ENCODE measurements around the gene MRTFB. TPM values are rescaled to one million over a fixed set of nuclear protein-coding genes. Genes with fewer than 3 reads are reported as not detected.

Gene MRTFB
- total RNA-seq, 1 experiment from 2014 or later, result 12.7 TPM

DNA sequence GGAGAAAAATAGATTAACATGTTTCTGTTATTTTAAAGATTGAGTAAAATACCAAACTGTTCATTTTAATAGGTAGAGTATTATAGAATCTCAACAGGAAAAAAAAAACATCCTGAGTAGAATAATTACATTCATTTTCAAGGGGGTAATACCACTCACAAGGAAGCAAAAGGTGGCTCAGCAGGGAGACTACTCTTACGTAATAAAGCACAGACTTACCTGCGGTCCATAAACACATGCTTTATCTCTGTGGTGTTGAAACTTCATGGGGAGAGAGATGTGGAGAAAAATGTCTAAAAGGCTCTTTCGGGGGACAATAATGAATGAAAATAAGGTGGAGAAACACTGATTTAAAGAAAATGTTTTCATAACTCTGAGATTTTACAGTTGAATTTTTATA is 171.7 kb downstream of the MRTFB start:
- no peak overlapping the region for H3K27ac ChIP-seq (ENCODE audit: low read length)
- H4K20me1 ChIP-seq (ENCODE audit: low read length), result no peaks in the 10 kb centered on the region
- no peak for DNase-seq
- TF ChIP-seq EZH2 (IDR thresholded peaks at IDR 0.05; ENCODE audit: low read length, unreplicated experiment) (no peak), EZH2phosphoT487 (IDR thresholded peaks at IDR 0.05; ENCODE audit: borderline replicate concordance, low read length) (no peak)
- TF ChIP-seq, protein P1, sequence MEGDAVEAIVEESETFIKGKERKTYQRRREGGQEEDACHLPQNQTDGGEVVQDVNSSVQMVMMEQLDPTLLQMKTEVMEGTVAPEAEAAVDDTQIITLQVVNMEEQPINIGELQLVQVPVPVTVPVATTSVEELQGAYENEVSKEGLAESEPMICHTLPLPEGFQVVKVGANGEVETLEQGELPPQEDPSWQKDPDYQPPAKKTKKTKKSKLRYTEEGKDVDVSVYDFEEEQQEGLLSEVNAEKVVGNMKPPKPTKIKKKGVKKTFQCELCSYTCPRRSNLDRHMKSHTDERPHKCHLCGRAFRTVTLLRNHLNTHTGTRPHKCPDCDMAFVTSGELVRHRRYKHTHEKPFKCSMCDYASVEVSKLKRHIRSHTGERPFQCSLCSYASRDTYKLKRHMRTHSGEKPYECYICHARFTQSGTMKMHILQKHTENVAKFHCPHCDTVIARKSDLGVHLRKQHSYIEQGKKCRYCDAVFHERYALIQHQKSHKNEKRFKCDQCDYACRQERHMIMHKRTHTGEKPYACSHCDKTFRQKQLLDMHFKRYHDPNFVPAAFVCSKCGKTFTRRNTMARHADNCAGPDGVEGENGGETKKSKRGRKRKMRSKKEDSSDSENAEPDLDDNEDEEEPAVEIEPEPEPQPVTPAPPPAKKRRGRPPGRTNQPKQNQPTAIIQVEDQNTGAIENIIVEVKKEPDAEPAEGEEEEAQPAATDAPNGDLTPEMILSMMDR (conservative IDR thresholded peaks at IDR 0.05; ENCODE audit: low read depth, low read length), result no peak
- no peaks in the 10 kb centered on the region for H3K27me3 ChIP-seq (ENCODE audit: low read length)
- no peaks in the 10 kb centered on the region for H3K79me2 ChIP-seq (ENCODE audit: low read length)
- no peaks in the 10 kb centered on the region; the same call in none of the 2 replicates for H3K36me3 ChIP-seq (ENCODE audit: low read depth, low read length)
- BruUV-seq (replicated peaks), result no TSS peak
- intact Hi-C loops (cut with micrococcal nuclease), result no loop called here
- no peak overlapping the region for H2AFZ ChIP-seq (ENCODE audit: low read length)
- no peak overlapping the region for H3K4me2 ChIP-seq (ENCODE audit: low read length)
- H3K4me3 ChIP-seq (ENCODE audit: low read length), result no peak overlapping the region
- H3K9me3 ChIP-seq (ENCODE audit: low read length), result no peaks in the 10 kb centered on the region
- POLR2A ChIA-PET (ENCODE audit: unreplicated experiment), result no interaction called here
- H3F3A ChIP-seq (ENCODE audit: low read length, unreplicated experiment), result no peaks in the 10 kb centered on the region
- ATAC-seq, result no peak
- H3K9ac ChIP-seq (ENCODE audit: low read length), result no peak overlapping the region
- H3K9me2 ChIP-seq (replicated peaks; ENCODE audit: low read length), result no peaks in the 10 kb centered on the region
- H3K4me1 ChIP-seq (ENCODE audit: insufficient read depth, low read length), result no peaks in the 10 kb centered on the region
- CTCF ChIA-PET, result no interaction called here

DNA sequence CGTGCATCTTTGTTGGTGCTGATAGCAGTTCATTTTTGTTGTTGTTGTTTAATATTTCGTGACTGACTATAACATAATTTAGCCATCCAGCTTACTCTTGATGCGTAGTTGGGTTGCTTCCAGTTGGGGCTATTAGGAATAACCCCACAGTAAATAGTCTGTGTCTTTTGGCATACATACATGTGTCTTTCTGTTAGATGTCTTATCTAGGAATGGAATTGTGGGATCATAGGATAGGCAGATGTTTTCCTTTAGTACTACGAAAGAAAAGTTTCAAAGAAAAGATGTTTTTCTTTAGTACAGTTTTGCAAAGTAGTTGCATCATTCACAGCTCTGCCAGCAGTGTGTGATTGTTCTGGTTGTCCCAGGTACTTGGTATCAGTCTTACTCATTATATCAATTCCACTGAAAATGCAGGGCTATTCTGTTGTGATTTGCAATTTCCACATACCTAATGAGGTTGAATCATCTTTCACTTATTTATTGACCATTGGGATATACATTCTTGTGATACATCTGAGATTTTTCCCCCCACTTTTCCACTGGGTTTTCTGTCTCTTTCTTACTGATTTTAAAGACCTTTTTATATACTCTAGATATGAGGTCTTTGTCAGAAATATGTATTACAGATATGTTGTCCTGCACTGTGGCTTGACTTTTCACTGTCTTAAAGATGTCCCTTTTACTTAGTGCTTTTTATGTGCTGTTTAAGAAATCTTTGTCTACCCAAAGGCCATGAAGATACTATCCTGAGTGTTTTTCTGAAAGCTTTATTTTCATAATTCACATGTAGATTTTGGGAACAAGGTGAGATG is 173.3 kb downstream of the MRTFB start:
- H3K4me3 ChIP-seq (ENCODE audit: low read length), result no peak overlapping the region
- POLR2A ChIA-PET (ENCODE audit: unreplicated experiment), result no interaction called here

More for the DNA sequence above, 173.3 kb downstream of the MRTFB start:
- no peak for TF ChIP-seq EZH2phosphoT487 (IDR thresholded peaks at IDR 0.05; ENCODE audit: borderline replicate concordance, low read length)
- TF ChIP-seq, protein P1 (conservative IDR thresholded peaks at IDR 0.05; ENCODE audit: low read depth, low read length), result no peak
- TF ChIP-seq EZH2 (IDR thresholded peaks at IDR 0.05; ENCODE audit: low read length, unreplicated experiment), result no peak
- CTCF ChIA-PET, result no interaction called here
- Histone ChIP-seq H3K9ac (ENCODE audit: low read length) (no peak overlapping the region), H3K27me3 (ENCODE audit: low read length) (no peaks in the 10 kb centered on the region), H3K4me2 (ENCODE audit: low read length) (no peak overlapping the region), H3K4me1 (ENCODE audit: insufficient read depth, low read length) (no peaks in the 10 kb centered on the region), H3K27ac (ENCODE audit: low read length) (no peak overlapping the region), H4K20me1 (ENCODE audit: low read length) (no peaks in the 10 kb centered on the region), H3K9me2 (replicated peaks; ENCODE audit: low read length) (no peaks in the 10 kb centered on the region), H2AFZ (ENCODE audit: low read length) (no peak overlapping the region), H3K79me2 (ENCODE audit: low read length) (no peaks in the 10 kb centered on the region), H3K9me3 (ENCODE audit: low read length) (no peaks in the 10 kb centered on the region), H3F3A (ENCODE audit: low read length, unreplicated experiment) (peaks cover 3% of the 10 kb centered on the region), H3K36me3 (ENCODE audit: low read depth, low read length) (no peaks in the 10 kb centered on the region; the same call in none of the 2 replicates)
- no peak for ATAC-seq
- no peak for DNase-seq
- BruUV-seq (replicated peaks), result no TSS peak
- intact Hi-C loops (cut with micrococcal nuclease), result loop anchor here (5.0 kb wide), 1 partner anchor 322 kb away; the partner anchor contains the start of gene ERCC4
